ENCODE measurements around the gene CASR.

CASR gene

GRCh38 chr3:122186372-122186771 is 2.9 kb downstream of the CASR start:
- H4K5ac ChIP-seq (ENCODE audit: low read length), result no peak overlapping the region
- no peaks in the 10 kb centered on the region for H3K36me3 ChIP-seq (ENCODE audit: control insufficient read depth, insufficient read depth, low read length)
- no peaks in the 10 kb centered on the region for H3K79me1 ChIP-seq (ENCODE audit: low read length)
- H2BK120ac ChIP-seq (ENCODE audit: low read depth, low read length), result no peak overlapping the region
- H3K79me2 ChIP-seq (ENCODE audit: control insufficient read depth, insufficient read depth, low read length), result no peaks in the 10 kb centered on the region
- H3K4me2 ChIP-seq (ENCODE audit: low read length), result no peak overlapping the region
- no peak overlapping the region for H3K9ac ChIP-seq (ENCODE audit: low read length)
- no peak overlapping the region for H3K27ac ChIP-seq (ENCODE audit: low read depth, low read length)
- H3K56ac ChIP-seq (ENCODE audit: low read length), result no peak overlapping the region
- H3K4ac ChIP-seq (ENCODE audit: low read depth, low read length), result no peak overlapping the region
- no CpG with 5 or more reads among the region's 2 CpGs for WGBS (ENCODE audit: extremely low coverage, insufficient coverage, low lambda C conversion rate)
- no peak overlapping the region for H3K4me3 ChIP-seq (ENCODE audit: low read length)
- no peak for DNase-seq
- H3K18ac ChIP-seq (ENCODE audit: low read length), result no peak overlapping the region
- no peak overlapping the region for H2AK5ac ChIP-seq (ENCODE audit: low read length)
- H3K4me1 ChIP-seq (ENCODE audit: control insufficient read depth, low read depth, low read length), result no peaks in the 10 kb centered on the region
- H2BK15ac ChIP-seq (replicated peaks; ENCODE audit: low read depth), result no peak overlapping the region
- H3K23ac ChIP-seq (ENCODE audit: low read length), result no peak overlapping the region
- H2BK5ac ChIP-seq (ENCODE audit: low read length), result no peak overlapping the region
- H3K27me3 ChIP-seq (ENCODE audit: insufficient read depth, low read length, poor library complexity), result peaks cover 13% of the 10 kb centered on the region
- no peak overlapping the region for H4K8ac ChIP-seq (ENCODE audit: low read depth, low read length)

GRCh38 chr3:122188737-122189136 is 5.3 kb downstream of the CASR start:
- H3K27me3 ChIP-seq (ENCODE audit: insufficient read depth, low read length, poor library complexity), result peaks cover 5% of the 10 kb centered on the region
- H4K5ac ChIP-seq (ENCODE audit: low read length), result no peak overlapping the region

GRCh38 chr3:122189357-122189756 is 5.9 kb downstream of the CASR start:
- Histone ChIP-seq H3K9ac (ENCODE audit: low read length) (no peak overlapping the region), H2BK120ac (ENCODE audit: low read depth, low read length) (no peak overlapping the region), H3K79me1 (ENCODE audit: low read length) (no peaks in the 10 kb centered on the region), H3K4me1 (ENCODE audit: control insufficient read depth, low read depth, low read length) (no peaks in the 10 kb centered on the region), H3K23ac (ENCODE audit: low read length) (no peak overlapping the region), H2BK5ac (ENCODE audit: low read length) (no peak overlapping the region), H4K8ac (ENCODE audit: low read depth, low read length) (no peak overlapping the region), H2BK15ac (replicated peaks; ENCODE audit: low read depth) (no peak overlapping the region), H3K18ac (ENCODE audit: low read length) (no peak overlapping the region), H4K5ac (ENCODE audit: low read length) (no peak overlapping the region), H3K27ac (ENCODE audit: low read depth, low read length) (no peak overlapping the region), H3K4me2 (ENCODE audit: low read length) (no peak overlapping the region), H3K56ac (ENCODE audit: low read length) (no peak overlapping the region), H2AK5ac (ENCODE audit: low read length) (no peak overlapping the region), H3K4ac (ENCODE audit: low read depth, low read length) (no peak overlapping the region), H3K36me3 (ENCODE audit: control insufficient read depth, insufficient read depth, low read length) (no peaks in the 10 kb centered on the region), H3K27me3 (ENCODE audit: insufficient read depth, low read length, poor library complexity) (peaks cover 4% of the 10 kb centered on the region), H3K79me2 (ENCODE audit: control insufficient read depth, insufficient read depth, low read length) (no peaks in the 10 kb centered on the region), H3K4me3 (ENCODE audit: low read length) (no peak overlapping the region)
- DNase-seq, result no peak

More at GRCh38 chr3:122188737-122189136, 5.3 kb downstream of the CASR start:
- H3K4ac ChIP-seq (ENCODE audit: low read depth, low read length), result no peak overlapping the region
- H3K36me3 ChIP-seq (ENCODE audit: control insufficient read depth, insufficient read depth, low read length), result no peaks in the 10 kb centered on the region
- H2BK5ac ChIP-seq (ENCODE audit: low read length), result no peak overlapping the region
- no peak overlapping the region for H2AK5ac ChIP-seq (ENCODE audit: low read length)
- no peak overlapping the region for H3K4me3 ChIP-seq (ENCODE audit: low read length)
- H3K56ac ChIP-seq (ENCODE audit: low read length), result no peak overlapping the region
- H3K4me2 ChIP-seq (ENCODE audit: low read length), result no peak overlapping the region
- no peak overlapping the region for H2BK120ac ChIP-seq (ENCODE audit: low read depth, low read length)
- H3K27ac ChIP-seq (ENCODE audit: low read depth, low read length), result no peak overlapping the region
- H3K79me2 ChIP-seq (ENCODE audit: control insufficient read depth, insufficient read depth, low read length), result no peaks in the 10 kb centered on the region
- WGBS (ENCODE audit: extremely low coverage, insufficient coverage, low lambda C conversion rate), result no CpG with 5 or more reads among the region's 1 CpG
- H3K79me1 ChIP-seq (ENCODE audit: low read length), result no peaks in the 10 kb centered on the region
- H4K8ac ChIP-seq (ENCODE audit: low read depth, low read length), result no peak overlapping the region
- no peak overlapping the region for H3K18ac ChIP-seq (ENCODE audit: low read length)
- H2BK15ac ChIP-seq (replicated peaks; ENCODE audit: low read depth), result no peak overlapping the region
- no peak for DNase-seq
- no peak overlapping the region for H3K23ac ChIP-seq (ENCODE audit: low read length)
- H3K9ac ChIP-seq (ENCODE audit: low read length), result no peak overlapping the region
- no peaks in the 10 kb centered on the region for H3K4me1 ChIP-seq (ENCODE audit: control insufficient read depth, low read depth, low read length)

DNA sequence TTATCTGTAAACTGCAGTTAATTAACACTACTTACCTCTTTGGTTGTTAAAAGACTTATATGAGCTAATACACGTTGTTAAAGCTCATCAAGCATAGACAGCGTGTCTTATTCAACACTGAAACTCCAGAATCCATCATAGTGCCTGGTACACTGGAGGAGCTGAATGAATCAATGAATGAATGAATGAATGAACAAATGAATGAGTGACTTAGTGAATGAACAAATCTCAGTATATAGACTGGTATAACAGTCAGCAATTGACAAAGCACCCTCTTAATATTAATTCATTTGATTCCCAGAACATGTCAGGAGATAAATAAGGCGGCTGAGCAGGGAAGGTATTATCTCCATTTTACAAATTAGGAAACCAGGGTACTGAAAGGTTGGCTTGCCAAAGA is 7.1 kb downstream of the CASR start:
- no peak overlapping the region for H3K4ac ChIP-seq (ENCODE audit: low read depth, low read length)
- no peak overlapping the region for H3K4me2 ChIP-seq (ENCODE audit: low read length)
- H3K79me2 ChIP-seq (ENCODE audit: control insufficient read depth, insufficient read depth, low read length), result no peaks in the 10 kb centered on the region
- H3K56ac ChIP-seq (ENCODE audit: low read length), result no peak overlapping the region
- no peak overlapping the region for H3K9ac ChIP-seq (ENCODE audit: low read length)
- H3K27me3 ChIP-seq (ENCODE audit: insufficient read depth, low read length, poor library complexity), result no peaks in the 10 kb centered on the region
- WGBS (ENCODE audit: extremely low coverage, insufficient coverage, low lambda C conversion rate), result no CpG with 5 or more reads among the region's 3 CpGs
- no peak overlapping the region for H3K23ac ChIP-seq (ENCODE audit: low read length)
- no peak overlapping the region for H3K27ac ChIP-seq (ENCODE audit: low read depth, low read length)
- H2BK15ac ChIP-seq (replicated peaks; ENCODE audit: low read depth), result no peak overlapping the region
- H2BK120ac ChIP-seq (ENCODE audit: low read depth, low read length), result no peak overlapping the region
- H2AK5ac ChIP-seq (ENCODE audit: low read length), result no peak overlapping the region
- no peaks in the 10 kb centered on the region for H3K36me3 ChIP-seq (ENCODE audit: control insufficient read depth, insufficient read depth, low read length)
- no peak overlapping the region for H2BK5ac ChIP-seq (ENCODE audit: low read length)
- no peak overlapping the region for H3K18ac ChIP-seq (ENCODE audit: low read length)
- H3K4me3 ChIP-seq (ENCODE audit: low read length), result no peak overlapping the region
- no peak overlapping the region for H4K8ac ChIP-seq (ENCODE audit: low read depth, low read length)
- no peaks in the 10 kb centered on the region for H3K4me1 ChIP-seq (ENCODE audit: control insufficient read depth, low read depth, low read length)
- no peak for DNase-seq
- no peaks in the 10 kb centered on the region for H3K79me1 ChIP-seq (ENCODE audit: low read length)
- H4K5ac ChIP-seq (ENCODE audit: low read length), result no peak overlapping the region

DNA sequence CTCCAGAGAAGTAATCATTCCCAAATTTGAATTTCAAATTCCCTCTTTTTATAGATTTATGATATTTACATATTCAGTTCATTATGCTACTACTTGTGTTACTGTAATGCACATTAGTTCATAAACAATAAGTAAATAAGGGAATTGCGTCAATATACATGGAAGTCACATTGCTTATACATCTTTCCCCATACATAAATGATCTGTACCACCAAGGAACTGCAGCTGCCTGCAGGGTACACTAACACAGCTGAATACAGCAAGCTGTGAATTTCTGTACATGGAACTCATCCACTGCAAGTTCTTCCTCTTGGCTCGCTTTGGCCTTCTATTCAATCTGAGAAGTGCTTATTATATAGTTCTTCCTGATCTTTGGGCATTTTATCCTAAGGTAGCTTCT is 15.5 kb downstream of the CASR start:
- Histone ChIP-seq H3K23ac (ENCODE audit: low read length) (no peak overlapping the region), H2BK15ac (replicated peaks; ENCODE audit: low read depth) (no peak overlapping the region), H2BK120ac (ENCODE audit: low read depth, low read length) (no peak overlapping the region), H3K56ac (ENCODE audit: low read length) (no peak overlapping the region), H3K18ac (ENCODE audit: low read length) (no peak overlapping the region), H3K9ac (ENCODE audit: low read length) (no peak overlapping the region), H2AK5ac (ENCODE audit: low read length) (no peak overlapping the region), H3K4me3 (ENCODE audit: low read length) (no peak overlapping the region), H3K79me1 (ENCODE audit: low read length) (no peaks in the 10 kb centered on the region), H3K4me2 (ENCODE audit: low read length) (no peak overlapping the region), H3K27ac (ENCODE audit: low read depth, low read length) (no peak overlapping the region), H3K4ac (ENCODE audit: low read depth, low read length) (no peak overlapping the region), H3K36me3 (ENCODE audit: control insufficient read depth, insufficient read depth, low read length) (no peaks in the 10 kb centered on the region), H4K8ac (ENCODE audit: low read depth, low read length) (no peak overlapping the region), H2BK5ac (ENCODE audit: low read length) (no peak overlapping the region), H3K4me1 (ENCODE audit: control insufficient read depth, low read depth, low read length) (no peaks in the 10 kb centered on the region), H4K5ac (ENCODE audit: low read length) (no peak overlapping the region), H3K79me2 (ENCODE audit: control insufficient read depth, insufficient read depth, low read length) (no peaks in the 10 kb centered on the region), H3K27me3 (ENCODE audit: insufficient read depth, low read length, poor library complexity) (no peaks in the 10 kb centered on the region)
- DNase-seq, result no peak
- WGBS (ENCODE audit: extremely low coverage, insufficient coverage, low lambda C conversion rate), result no CpG with 5 or more reads among the region's 2 CpGs

DNA sequence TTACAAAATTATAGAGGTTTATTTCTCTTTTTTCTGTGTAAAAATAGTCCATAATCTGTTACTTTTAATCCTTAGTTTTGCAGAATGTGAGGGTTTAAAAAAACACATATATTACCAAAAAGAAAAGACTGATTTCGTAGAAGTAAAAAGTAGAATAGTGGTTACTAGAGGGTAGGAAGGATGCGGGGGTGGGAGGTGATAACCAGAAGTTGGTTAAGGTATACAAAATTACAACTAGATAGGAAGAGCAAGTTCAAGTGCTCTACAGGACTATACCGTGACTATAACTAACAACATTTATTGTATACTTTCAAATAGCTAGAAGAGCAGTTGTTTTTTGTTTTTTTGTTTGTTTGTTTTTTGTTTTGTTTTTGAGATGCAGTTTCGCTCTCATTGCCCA is 16.1 kb downstream of the CASR start:
- Histone ChIP-seq H3K4me3 (ENCODE audit: low read length) (no peak overlapping the region), H3K23ac (ENCODE audit: low read length) (no peak overlapping the region), H2AK5ac (ENCODE audit: low read length) (no peak overlapping the region)

More for the DNA sequence above, 16.1 kb downstream of the CASR start:
- H3K79me2 ChIP-seq (ENCODE audit: control insufficient read depth, insufficient read depth, low read length), result no peaks in the 10 kb centered on the region
- DNase-seq, result no peak
- no peak overlapping the region for H2BK15ac ChIP-seq (replicated peaks; ENCODE audit: low read depth)
- H3K4ac ChIP-seq (ENCODE audit: low read depth, low read length), result no peak overlapping the region
- no peaks in the 10 kb centered on the region for H3K27me3 ChIP-seq (ENCODE audit: insufficient read depth, low read length, poor library complexity)
- no peak overlapping the region for H2BK120ac ChIP-seq (ENCODE audit: low read depth, low read length)
- H3K56ac ChIP-seq (ENCODE audit: low read length), result no peak overlapping the region
- H3K36me3 ChIP-seq (ENCODE audit: control insufficient read depth, insufficient read depth, low read length), result no peaks in the 10 kb centered on the region
- no peak overlapping the region for H4K5ac ChIP-seq (ENCODE audit: low read length)
- no peak overlapping the region for H4K8ac ChIP-seq (ENCODE audit: low read depth, low read length)
- H3K79me1 ChIP-seq (ENCODE audit: low read length), result no peaks in the 10 kb centered on the region
- H2BK5ac ChIP-seq (ENCODE audit: low read length), result no peak overlapping the region
- no peak overlapping the region for H3K9ac ChIP-seq (ENCODE audit: low read length)
- H3K4me1 ChIP-seq (ENCODE audit: control insufficient read depth, low read depth, low read length), result no peaks in the 10 kb centered on the region
- H3K18ac ChIP-seq (ENCODE audit: low read length), result no peak overlapping the region
- no peak overlapping the region for H3K4me2 ChIP-seq (ENCODE audit: low read length)
- no CpG with 5 or more reads among the region's 4 CpGs for WGBS (ENCODE audit: extremely low coverage, insufficient coverage, low lambda C conversion rate)
- no peak overlapping the region for H3K27ac ChIP-seq (ENCODE audit: low read depth, low read length)

All from mesendoderm (in vitro differentiated cells).